Neural cell (in vitro differentiated cells): ENCODE data around the gene TTC23L.

Experiments
- CTCF ChIP-seq: fragments of 450-650 bp; IDR thresholded peaks from 2 replicates; pipeline ENCODE4 v1.5.1; 2014; ENCODE audit warnings: antibody characterized with exemption, mild to moderate bottlenecking, moderate library complexity; ENCODE audit not compliant: poor library complexity, severe bottlenecking
- EP300 ChIP-seq: fragments of 450-650 bp; conservative IDR thresholded peaks from 2 replicates; pipeline ENCODE4 v1.6.1; 2014; ENCODE audit warnings: antibody characterized with exemption, mild to moderate bottlenecking, moderate library complexity; ENCODE audit not compliant: poor library complexity, severe bottlenecking
- EZH2 ChIP-seq: fragments of 200-600, 300-800 bp; shearing (Covaris generic), sonication (generic); IDR thresholded peaks from 2 replicates; pipeline ENCODE4 v1.6.1; 2014; ENCODE audit warnings: antibody characterized with exemption, low read length, borderline replicate concordance, mild to moderate bottlenecking; ENCODE audit not compliant: insufficient read depth, poor library complexity, severe bottlenecking
- POLR2AphosphoS5 ChIP-seq: IDR thresholded peaks from 2 replicates; pipeline ENCODE4 v1.6.1; 2012
- SMC3 ChIP-seq: fragments of 450-650 bp; conservative IDR thresholded peaks from 2 replicates; pipeline ENCODE4 v1.6.1; 2014; ENCODE audit warnings: antibody characterized with exemption, mild to moderate bottlenecking, moderate library complexity; ENCODE audit not compliant: poor library complexity

- TF ChIP-seq CTCF (no peak), POLR2AphosphoS5 (no peak), EZH2 (no peak), EP300 (no peak), SMC3 (no peak)
Observed at GRCh38 chr5:34932947-34933346, 94.0 kb downstream of the TTC23L start.
